ENCODE results near the gene STK16. TPM values are rescaled to one million over a fixed set of nuclear protein-coding genes. Genes with fewer than 3 reads are reported as not detected.
A peak's percentile ranks its signal among the peaks of the same experiment; 100 is the strongest.

STK16 gene
- total RNA-seq, 1 experiment from 2014 or later: 24.0 TPM

DNA sequence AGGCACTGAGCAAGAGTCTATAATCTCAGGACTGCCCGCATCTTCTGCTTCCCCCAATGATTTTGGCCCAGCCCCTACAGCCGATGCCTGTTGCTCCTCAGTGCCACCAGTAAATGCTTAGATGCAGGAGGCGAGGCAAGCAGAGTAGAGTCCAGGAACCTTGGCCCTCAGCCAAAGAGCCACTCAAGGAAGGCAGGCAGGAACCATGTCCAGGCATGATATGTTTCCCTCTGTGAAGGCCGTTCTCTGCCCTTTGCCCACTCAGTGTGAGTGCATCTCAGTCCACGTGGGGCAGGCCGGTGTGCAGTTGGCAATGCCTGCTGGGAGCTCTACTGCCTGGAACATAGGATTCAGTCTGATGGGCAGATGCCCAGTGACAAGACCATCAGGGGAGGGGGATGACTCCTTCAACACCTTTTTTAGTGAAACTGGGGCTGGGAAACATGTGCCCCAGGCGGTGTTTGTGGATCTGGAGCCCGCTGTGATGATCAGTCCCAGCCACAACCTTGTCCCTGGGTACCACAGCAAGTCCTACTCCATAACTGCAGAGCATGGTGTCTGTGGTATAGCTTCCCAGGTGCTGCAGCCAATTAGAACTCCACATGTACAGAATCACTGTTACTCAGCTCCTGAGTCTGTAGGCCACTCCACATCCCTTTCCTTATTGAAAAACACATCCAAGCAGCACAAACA is 24.2 kb downstream of the STK16 start:
- DNase-seq (ENCODE audit: low read depth): no peak

- no peak for DNase-seq (ENCODE audit: low read depth)
These were observed 24.7 kb downstream of the STK16 start for GRCh38 chr2:219270055-219270372.

GRCh38 chr2:219271021-219271420 is 25.7 kb downstream of the STK16 start:
- no peak for DNase-seq (ENCODE audit: low read depth)

DNA sequence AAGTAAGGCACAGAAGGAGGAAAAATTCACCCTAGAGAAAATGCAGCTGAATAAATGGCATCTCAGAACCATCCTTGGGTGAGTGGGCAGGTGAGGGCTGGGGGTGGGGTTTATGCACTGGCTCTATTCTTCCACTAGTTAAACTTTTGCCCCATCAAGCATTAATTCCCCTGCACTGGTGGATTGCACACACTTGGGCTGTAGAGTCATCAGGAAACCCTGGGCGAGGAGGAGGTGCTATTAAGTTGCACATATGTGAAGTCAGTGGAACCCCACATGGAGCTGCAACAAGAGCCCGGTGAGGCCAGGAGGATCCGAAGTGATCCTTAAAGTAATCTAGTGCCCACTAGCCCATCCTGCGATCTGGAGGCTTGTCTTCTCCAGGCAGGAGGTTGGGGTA is 27.1 kb downstream of the STK16 start:
- no peak for DNase-seq (ENCODE audit: low read depth)

DNA sequence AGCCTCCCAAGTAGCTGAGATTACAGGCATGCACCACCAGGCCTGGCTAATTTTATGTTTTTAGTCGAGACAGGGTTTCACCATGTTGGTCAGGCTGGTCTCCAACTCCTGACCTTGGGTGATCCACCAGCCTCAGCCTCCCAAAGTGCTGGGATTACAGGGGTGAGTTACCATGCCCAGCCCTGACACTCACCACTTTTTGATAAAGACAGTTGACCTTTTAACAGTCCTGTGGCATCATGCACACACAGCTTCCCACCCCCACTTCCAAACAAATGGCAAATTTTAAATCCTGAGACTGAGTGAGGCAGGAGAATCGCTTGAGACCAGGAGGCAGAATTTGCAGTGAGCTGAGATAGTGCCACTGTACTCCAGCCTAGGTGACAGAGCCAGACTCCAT is 27.7 kb downstream of the STK16 start:
- peak; percentile 82 for DNase-seq (ENCODE audit: low read depth)

DNA sequence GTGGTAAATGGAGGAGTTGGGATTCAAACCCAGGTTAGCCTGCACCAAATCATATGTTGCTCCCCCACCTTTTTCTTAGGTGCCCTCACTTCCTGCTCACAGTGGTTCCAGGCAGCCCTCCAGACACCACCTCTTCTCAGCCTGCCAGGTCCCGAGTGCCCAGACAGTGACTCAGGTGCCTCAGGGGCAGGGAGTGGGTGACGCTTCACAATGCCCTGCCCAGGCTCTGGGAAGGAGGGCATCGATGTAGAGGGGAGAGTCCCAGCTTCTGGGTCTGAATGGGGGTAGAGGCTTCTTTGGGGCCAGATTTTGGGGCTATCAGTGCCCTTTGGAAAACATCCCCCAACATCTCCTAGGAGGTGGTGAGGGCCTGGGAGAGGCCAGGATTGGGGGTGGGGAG is 28.7 kb downstream of the STK16 start:
- DNase-seq (ENCODE audit: low read depth): peak; percentile 84

GRCh38 chr2:219274361-219274921 is 29.2 kb downstream of the STK16 start:
- peak; percentile 81 for DNase-seq (ENCODE audit: low read depth)

GRCh38 chr2:219277703-219278654 is 32.7 kb downstream of the STK16 start:
- peak; percentile 77 for DNase-seq (ENCODE audit: low read depth)

GRCh38 chr2:219278655-219279150 is 33.4 kb downstream of the STK16 start:
- DNase-seq (ENCODE audit: low read depth): no peak

DNA sequence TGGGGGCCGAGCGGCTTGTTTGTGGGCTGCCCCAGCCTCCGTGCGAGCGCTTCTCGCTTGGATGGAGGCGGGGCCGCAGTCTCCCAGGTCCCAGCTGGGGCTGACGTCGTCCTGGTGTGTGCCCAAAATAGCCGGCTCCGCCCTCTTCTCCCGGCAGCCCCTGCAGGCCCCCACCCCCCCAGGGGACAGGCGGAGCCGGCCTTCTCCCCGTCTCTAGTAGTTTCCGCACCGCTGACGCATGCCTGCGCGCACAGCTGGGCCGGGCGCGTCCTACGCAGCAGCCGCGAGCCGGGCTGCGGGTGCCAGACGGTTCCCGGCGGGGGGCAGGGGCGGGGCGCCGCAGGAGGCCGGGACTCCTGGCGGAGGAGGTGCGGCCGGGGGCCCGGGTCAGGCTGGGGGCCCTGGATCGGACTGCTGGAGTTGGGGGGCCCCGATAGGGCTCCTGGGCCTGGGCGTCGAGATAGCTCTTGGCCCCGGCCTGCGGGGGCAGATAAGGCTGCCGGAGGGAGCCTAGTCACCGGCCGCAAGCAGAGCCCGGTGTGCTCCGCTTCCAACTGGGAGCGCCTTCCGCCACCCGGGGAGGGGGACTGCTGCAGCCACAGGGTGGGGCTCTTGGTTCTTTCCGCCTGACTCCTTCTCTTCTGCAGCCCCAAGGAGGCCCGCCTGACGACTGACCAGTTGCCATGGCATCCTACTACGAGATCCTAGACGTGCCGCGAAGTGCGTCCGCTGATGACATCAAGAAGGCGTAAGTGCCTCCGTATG is 34.1 kb downstream of the STK16 start, which contains the start of gene DNAJB2:
TSS of gene DNAJB2 (plus strand) at position 216 of the 765 bp plus-strand sequence. CDS start at position 684, 468 bp downstream.
- DNase-seq (ENCODE audit: low read depth): peak; percentile 99

- DNase-seq (ENCODE audit: low read depth): no peak
These were observed 34.7 kb downstream of the STK16 start for GRCh38 chr2:219279916-219280516.

GRCh38 chr2:219280651-219281050 is 35.4 kb downstream of the STK16 start:
- DNase-seq (ENCODE audit: low read depth): no peak

GRCh38 chr2:219281588-219281987 is 36.3 kb downstream of the STK16 start:
- no peak for DNase-seq (ENCODE audit: low read depth)

GRCh38 chr2:219282375-219282774 is 37.1 kb downstream of the STK16 start:
- no peak for DNase-seq (ENCODE audit: low read depth)

- no peak for DNase-seq (ENCODE audit: low read depth)
These were observed 37.8 kb downstream of the STK16 start for GRCh38 chr2:219282943-219283581.

DNA sequence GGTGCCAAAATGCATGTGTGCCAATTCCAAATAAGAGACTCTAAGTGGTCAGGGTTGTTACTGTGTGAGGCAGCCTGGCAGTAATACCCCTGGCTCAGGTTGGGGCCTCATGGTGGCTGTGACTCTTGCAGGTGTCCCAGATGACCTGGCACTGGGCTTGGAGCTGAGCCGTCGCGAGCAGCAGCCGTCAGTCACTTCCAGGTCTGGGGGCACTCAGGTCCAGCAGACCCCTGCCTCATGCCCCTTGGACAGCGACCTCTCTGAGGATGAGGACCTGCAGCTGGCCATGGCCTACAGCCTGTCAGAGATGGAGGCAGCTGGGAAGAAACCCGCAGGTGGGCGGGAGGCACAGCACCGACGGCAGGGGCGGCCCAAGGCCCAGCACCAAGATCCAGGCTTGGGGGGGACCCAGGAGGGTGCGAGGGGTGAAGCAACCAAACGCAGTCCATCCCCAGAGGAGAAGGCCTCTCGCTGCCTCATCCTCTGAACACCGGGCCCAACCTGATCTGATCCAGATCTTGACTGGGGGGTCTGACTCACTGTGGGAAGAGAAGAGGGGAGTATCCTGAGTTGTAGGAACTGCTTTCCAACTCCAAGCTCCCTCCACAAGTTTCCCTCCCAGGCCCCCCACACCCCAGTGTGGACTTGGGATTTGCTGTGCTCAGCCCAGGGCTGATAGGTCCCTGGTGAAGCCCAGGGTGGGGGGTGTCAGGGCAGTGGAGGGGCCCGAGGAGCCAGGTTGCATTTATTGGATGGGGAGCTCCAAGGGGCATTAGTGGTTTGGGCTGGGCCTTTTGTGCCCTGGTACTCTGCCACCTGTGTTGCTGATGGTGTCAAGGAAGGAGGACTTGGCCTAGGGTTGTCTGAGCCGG is 39.5 kb downstream of the STK16 start:
- no peak for DNase-seq (ENCODE audit: low read depth)

DNA sequence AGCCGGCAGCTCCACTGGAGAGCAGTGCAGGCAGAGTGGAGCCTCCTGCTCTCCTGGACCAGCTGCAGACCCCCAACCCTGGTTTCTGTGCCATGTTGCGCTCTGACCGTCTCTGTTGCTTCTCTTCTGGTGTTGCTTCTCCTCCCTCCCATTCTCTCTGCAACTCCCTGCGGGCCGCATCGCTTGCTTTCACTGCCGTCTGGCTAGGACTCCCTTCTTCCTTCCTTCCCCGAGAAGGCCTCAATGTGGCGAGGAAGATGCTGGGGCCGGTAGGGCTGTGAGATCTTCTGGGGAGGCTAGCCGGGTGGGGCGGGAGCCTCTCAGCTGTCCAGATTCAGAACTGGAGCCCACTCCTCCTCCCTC is 40.1 kb downstream of the STK16 start:
- DNase-seq (ENCODE audit: low read depth): no peak

- no peak for DNase-seq (ENCODE audit: low read depth)
These were observed 40.7 kb downstream of the STK16 start for GRCh38 chr2:219285894-219286425.

DNA sequence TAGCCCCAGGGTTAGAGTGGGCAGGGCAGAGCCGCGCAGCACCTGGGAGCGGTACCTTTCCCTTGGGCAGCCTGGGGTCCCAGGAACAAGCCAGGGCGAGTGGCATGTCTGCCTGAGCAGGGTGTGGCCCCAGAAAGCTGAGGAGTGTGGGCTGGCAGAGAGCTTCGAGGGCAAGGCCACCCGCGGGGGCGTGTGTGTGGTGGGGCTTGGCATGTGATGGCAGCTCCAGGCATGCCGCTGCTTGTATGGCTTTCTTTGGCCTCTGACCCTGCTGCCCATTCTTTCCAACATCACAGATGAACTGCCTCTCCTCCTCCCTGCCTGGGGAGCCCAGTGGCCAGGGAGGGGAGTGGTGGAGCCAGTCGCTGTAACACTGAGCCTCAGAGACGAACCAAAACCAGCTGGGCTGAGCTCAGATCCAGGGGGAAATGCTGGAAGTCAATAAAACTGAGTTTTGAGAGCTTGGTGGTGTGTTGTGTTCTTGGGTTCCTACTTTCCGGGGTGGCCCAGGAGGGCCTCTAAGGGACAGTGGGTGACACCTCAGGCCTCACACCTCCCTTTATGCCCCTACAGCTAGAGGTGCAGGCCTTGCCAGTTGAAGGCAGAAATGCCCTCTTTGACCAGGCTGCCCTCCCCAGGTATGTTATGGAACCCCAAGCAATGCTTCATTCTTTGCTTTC is 41.3 kb downstream of the STK16 start:
- DNase-seq (ENCODE audit: low read depth): no peak

Data from RPMI7951 (cell line).